Keratinocyte (primary cell): ENCODE results near the gene PTPRR.

ENCODE experiments used
- CTCF ChIP-seq, 3 experiments: IDR thresholded peaks in 1 of 3; conservative IDR thresholded peaks in 1 of 3; optimal IDR thresholded peaks in 1 of 3; 2 replicates in 2 of 3; 3 replicates in 1 of 3; pipeline versions ENCODE3 to v1.5.1; 2011; ENCODE audit warnings: low read length in 3 of 3, mild to moderate bottlenecking in 3 of 3, moderate library complexity in 2 of 3, control low read depth in 1 of 3, inconsistent platforms in 1 of 3; ENCODE audit not compliant: insufficient read depth in 2 of 3; ENCODE audit errors: extremely low read depth in 1 of 3
- EZH2 ChIP-seq: IDR thresholded peaks from one replicate; pipeline ENCODE4 v1.6.1; 2012; ENCODE audit warnings: inconsistent platforms, mild to moderate bottlenecking, low read length, moderate library complexity

GRCh38 chr12:70823182-70823976, 97.2 kb downstream of the PTPRR start:
- TF ChIP-seq CTCF (optimal IDR thresholded peaks at IDR 0.05 in 1 of 3, IDR thresholded peaks at IDR 0.05 in 1 of 3, conservative IDR thresholded peaks at IDR 0.05 in 1 of 3; ENCODE audit: extremely low read depth in 1 of 3, insufficient read depth in 2 of 3, low read length in 3 of 3), result peak in 2 of 3 experiments; percentile 9 to 29
- no peak for TF ChIP-seq EZH2
